ENCODE measurements around the gene MLPH.
A peak's percentile ranks its signal among the peaks of the same experiment; 100 is the strongest.
"Not testable (repeated sequence)": the region's sequence is repeated elsewhere in the genome, so short reads cannot be mapped to it uniquely, and the experiment has no call there.

The MLPH gene

DNA sequence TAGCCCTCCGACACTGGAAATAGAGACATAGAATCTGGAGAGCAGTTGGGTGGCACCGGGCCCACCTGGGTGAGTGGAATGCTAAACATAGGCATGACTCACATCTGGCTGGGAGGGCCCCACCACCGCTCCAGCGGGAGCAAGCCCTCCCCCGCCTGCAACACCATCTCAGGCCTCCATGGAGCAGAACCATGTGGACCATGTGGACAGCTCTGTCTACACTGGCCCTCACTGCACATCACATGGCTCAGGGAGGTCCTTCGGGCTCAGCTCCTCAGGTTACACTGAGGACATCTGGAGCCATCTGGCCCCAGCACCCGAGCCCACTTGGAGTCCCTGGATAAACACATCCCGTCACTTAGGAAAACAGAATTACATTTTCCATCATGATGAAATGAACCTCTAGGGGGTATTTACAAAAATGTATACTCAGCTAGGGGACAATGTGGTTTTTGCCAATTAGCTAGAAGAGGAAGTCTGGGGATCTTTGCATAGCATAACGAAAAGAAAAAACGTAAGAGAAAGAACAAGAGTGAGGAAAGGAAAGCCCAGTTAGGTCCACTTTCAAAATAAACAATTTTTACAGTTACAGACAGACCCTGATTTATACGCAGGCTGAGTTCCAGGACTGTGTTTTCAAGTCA, 30.7 kb upstream of the MLPH start:
- no peak for DNase-seq

DNA sequence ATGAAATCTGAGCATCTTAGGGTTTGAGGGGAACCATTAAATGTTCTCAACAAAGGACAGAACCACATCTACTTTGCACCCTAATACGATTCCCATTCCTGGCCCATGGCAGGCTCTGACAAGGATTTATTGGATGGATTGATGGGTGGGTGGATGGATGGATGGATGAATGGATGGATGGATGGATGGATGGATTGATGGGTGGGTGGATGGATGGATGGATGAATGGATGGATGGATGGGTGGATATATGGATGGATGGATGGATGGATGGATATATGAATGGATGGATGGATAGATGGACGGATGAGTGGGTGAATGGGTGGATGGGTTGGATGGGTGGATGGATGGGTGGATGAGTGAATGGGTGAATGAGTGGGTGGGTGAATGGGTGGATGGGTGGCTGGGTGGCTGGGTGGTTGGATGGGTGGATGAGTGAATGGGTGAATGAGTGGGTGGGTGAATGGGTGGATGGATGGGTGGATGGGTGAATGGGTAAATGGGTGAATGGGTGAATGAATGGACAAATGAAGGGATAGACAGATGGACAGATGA, 29.6 kb upstream of the MLPH start:
- DNase-seq: no peak

DNA sequence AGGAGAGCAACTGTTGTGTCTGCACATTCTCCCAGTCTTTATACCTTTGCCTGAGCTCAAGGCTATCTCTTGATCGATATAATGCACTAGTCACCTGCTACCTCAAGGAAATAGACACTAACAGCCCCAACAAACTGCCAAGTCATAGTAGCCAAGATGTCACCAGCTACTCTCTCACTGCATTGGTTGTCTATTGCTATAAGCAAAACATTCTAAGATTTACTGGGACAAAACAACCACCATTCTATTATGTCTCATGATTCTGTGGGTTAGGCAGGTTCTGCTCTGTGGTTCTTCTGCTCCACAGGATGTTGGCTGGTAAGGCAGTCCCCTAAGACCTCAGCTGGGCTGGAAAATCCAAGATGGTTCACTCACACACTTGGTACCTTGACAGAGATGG, 28.5 kb upstream of the MLPH start:
- DNase-seq: no peak

DNA sequence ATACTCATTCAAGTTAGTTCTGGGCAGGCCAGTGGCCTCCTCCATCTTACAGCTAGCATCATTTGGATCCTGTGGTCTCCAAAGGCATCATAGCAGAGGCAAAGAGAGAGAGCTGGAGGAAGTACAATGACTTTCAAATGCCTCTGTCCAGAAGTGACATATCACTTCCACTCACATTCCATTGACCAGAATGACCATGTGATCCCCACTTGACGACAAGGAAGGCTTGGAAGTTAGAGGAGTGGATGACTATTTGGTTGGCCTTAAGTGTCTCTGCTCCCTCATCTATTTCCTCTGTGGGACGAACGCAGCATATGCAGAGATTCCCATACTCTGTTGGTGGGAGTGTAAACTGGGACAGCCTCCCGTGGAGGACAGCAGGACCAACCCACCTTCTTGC, 27.8 kb upstream of the MLPH start:
- DNase-seq: no peak

DNA sequence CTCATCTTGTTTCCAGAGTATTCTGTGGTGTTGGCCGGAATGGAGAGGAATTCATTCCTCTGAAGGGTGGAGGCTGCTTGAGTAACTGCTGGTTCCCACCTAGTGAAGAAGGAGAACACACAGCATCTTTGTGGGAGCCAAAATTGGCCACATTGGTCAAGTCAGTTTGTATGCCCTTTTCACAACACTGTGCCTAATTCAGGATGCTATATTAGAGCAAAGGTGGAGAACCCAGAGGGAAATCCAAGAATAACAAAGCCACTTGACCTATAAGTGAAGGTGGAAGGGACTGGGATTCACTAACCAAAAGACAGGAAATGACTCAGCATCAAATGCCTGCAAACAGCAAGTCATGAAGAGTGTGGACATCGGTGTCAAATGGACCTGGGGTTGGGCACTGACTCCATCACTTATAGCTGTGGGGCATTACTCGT, 27.3 kb upstream of the MLPH start:
- DNase-seq: no peak

DNA sequence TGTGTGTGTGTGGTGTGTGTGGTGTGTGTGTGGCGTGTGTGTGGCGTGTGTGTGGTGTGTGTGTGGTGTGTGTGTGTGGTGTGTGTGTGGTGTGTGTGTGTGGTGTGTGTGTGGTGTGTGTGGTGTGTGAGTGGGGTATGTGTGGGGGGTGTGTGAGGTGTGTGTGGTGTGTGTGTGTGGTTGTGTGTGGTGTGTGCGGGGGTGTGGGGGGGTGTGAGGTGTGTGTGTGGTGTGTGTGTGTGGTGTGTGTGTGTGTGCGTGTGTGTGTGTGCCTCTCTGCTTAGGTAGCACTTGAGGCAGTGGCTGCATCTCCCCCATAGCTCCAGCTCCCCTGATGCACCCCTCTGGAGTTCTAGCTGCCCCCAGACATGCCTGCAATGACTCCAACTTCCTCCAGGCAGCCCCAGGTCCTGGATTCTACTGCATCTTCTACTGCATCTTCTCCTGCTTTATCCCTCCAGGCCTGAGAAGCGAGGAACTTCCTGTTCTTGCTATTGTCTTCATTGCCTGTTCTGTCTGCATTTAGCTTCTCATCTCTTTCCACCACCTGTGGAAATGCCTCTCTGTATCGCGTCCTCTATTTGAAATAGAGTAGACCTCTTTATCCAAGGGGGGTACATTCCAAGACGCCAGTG, 22.2 kb upstream of the MLPH start:
- no peak for DNase-seq

DNA sequence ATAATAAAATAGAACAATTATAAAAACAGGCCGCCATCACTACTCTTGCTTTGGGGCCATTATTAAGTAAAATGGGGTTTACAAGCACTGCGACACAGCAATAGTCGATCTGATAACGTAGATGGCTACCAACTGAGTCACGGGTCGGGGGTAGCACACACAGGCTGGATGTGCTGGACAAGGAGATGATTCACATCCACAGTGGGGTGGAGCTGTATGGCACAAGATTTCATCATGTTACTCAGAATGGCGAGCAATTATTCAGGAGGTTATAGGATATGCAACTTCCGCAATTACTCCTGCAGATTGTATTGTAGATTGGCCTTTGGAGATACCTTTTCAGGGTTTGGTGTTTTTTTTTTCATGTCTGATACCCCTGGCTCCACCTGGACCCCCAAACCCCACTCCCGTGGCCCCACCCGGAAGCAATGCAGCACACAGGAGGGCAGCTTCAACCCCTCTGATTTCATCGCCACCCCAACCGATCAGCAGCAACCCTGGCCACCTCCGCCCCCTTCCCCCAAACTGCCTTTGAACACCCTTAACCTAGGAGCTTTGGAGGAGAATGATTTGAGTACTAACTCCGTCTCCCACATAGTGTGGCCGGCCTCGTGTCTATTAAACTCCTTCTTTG, 21.4 kb upstream of the MLPH start:
- DNase-seq: no peak

DNA sequence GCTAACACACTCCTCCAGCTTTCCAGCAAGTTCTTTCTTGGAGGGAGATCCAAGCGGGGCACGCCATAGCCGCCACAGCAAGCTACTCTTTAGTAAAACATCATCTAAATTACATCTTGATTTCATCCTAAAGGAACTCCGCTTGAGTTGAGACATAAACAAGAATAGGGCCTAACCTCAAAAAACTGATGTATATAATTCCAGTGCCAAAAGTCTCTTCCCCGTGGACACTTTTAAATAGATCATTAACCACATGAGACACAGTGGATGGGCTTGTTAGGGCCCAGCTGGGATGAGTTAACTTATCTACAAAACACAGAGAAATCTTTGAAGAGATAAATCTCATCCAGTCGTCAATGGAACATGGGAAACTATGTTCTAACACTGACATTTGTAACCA, 20.8 kb upstream of the MLPH start:
- no peak for DNase-seq

DNA sequence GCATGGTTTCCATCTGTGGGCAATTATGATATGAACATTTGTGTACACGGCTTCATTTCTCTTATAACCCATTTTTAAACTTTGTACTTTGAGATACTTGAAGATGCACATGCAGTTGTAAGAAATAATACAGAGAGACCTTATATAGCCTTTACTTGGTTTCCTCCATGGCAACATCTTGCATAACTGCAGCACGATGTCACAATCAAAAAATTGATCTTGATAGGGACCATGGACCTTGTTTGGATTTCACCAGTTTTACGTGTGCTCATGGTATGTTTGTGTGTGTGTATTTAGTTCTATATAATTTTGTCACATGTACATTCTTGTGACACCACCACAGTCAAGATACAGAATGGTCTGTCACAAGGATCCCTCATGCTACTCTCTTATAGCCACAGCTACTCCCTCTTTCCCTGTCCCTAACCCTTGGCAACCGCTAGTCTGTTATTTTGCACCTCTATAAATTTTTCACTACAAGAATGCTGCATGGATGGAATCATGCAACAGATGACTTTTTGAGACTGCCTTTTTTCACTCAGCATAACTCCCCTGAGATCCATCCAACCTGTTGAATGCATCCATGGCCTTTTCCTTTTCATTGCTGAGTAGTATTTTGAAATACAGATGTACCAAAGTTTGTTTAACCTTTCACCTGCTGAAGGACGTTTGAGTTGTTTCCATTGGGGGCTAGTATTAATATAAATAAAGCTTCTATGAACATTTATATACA, 19.4 kb upstream of the MLPH start:
- no peak for DNase-seq

DNA sequence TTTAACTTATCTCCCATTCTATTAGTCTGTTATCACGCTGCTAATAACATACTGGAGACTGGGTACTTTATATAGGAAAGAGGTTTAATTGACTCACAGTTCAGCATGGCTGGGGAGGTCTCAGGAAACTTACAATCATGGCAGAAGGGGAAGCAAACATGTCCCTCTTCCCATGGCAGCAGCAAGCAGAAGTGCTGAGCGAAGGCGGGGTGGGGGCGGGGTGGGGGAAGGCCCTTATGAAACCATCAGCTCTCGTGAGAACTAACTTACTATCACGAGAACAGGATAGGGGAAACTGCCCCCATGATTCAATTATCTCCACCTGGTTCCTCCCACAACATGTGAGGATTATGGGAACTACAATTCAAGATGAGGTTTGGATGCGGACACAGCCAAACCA, 17.6 kb upstream of the MLPH start:
- DNase-seq: not testable (repeated sequence)

DNA sequence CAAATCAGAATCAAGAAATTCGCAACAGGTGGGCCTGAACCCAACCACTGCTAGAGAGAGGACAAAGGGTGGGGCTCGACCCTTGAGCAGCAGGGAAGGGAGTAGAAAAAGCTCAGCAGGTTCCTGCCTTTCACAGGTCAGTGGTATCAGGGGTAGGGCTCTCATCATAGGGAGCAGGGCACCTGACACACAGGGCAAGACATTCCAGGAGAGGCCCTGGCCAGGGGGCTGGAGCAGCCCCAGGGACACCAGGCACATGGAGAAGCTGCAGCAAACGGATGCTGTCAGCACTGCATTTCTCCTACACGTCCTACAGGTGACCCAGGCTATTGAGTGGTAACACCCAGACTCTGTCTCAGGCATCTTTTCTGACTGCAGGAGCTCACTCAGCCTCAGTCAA, 17.2 kb upstream of the MLPH start:
- DNase-seq: no peak

DNA sequence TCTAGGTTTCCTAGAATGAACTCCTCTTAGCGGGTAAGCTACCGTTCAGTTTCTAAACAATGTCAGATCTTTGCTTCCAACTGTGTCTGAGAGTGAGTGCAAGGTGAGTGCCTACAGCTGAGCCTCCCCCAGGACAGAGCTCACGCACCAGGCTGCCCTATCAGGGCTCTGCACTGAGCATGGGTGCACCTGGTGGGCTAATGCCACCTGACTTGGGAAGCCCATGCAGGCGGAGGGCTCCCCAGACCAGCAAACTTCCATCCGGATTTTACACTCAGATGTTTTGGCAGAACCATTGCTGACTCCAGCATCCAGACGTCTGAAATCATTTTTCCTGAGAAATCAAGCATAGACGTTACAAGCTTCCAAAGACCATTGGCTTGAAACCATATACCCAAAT, 16.1 kb upstream of the MLPH start:
- no peak for DNase-seq

DNA sequence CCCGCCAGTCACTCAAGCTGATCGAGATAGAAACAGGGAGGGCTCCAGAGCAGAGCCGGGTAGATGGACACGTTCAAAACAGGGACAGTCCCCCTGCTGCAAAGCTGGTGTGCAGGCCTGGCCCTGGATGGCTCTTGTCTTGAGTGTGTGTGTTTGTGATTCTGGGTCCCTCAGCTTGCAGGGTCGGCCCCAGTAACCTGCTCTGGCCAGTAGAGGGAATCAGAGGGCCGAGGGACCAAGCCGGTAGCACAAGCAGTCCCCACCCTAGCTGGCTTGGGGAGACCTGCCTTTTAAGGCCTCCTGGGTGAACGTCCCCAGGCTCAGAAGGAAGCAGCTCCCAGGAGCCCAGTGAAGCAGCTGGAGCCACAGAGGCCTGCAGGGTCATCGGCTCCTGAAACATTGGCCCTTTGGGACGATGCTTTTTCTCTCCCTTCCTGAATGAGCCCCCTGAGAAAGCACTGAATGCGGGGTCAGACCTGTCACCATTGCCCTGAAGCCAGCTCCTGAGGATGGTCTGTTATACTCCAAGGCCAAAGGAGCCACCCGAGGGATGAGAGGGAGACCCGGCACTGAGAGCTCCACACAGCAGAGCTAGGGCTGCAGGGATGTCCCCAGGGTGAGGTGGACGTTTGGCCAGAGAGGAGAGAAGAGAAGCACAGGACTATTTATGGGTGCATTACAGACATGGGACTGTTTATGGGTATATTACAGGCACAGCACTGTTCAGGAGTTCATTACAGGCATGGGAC, 15.4 kb upstream of the MLPH start:
- DNase-seq: peak in 4 of 58 donors; percentile 7 to 15 (median 10)

DNA sequence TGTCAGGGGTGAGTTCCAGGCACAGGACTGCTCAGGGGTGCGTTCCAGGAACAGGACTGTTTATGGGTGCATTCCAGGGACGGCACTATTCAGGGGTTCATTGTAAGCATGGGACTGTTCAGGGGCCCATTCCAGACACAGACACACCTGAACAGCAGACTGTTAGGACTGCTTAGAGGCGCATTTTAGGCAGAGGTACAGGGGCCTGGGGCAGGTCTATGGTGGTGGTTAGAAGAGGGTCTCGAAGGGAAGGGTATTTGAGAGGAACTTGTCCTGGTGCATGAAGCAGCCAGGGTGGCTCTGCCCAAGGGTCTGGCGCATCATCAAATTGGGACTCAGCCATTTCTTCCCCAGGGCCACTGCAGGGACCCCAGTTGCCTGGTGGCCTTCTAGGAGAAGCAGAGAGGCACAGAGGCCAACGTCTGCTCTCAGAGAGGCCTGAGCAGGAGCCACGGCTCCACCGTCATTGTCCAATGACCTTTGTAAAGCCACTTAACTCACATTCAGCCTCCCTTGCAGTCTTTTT, 14.8 kb upstream of the MLPH start:
- no peak for DNase-seq

DNA sequence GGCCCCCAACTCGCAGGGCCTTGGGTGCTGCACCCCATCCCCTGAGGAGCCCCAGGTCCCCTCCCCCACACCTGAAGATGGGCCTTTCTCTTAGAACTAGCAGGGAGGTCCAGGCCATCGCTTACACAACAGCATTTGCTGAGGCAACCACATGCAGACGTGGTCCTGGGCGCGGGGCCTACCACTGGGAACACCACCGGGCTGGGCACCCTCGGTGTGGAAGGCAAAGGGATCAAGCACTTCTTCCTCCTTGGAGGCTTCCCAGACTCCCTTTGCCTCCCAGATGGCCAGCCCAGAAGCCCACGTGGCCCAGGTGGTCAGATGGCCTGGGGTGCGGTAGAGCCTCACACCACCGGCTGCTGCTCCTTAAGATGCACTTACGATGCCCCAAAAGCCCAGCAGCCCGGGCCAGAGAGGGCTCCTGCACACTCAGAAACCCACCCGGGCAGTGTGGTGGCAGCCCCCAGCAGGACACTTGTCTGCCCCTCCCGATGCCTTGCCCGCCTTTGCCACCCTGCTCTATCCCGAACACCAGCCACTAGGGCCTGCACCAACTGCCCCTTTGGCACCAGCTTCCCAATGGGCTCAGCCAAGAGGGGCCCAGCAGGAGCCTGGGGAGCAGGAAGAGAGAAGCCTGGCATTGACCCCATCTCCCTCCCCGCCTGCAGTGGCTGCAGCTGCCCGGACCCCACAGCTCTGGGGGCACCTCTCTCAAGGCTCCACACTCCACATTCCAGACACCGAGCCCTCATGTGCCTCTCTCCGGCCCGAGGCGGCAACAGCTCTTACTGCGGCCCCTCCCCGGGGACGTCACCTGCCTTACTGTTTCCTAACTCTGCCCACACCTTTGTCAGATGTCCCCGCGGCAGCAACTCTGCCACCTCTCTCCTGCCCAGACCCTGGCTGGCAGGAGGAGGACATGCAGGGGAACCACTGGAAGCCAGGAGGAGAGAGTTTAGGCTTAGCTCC, 13.9 kb upstream of the MLPH start:
- DNase-seq: no peak

DNA sequence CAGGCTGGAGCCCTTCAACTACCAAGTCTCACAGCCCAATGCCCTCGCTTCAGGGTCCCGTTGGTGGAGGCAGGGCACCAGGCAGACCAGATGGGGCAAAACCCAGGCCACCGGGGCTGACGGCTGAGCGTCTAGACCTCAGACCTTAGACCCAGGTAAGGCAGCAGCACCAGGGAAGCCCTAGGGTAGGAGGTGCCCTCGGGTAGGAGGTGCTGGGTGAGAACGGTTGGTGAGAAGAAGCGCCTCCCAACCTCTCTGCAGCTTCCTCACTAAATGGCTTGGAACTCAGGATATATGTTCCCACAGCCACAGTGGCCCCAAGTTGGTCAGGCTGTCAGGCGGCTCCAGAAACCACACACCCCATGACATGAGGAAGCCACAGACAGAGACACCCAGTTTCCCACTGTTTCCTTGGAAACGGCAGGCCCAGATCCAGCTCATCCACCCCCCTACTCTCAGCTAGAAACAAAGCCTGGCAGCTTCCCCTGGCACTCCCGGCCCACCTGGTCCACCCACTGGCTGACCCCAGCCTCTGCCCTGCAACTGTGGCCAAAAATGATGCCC, 13.1 kb upstream of the MLPH start:
- peak in 27 of 58 donors; percentile 9 to 67 (median 24) for DNase-seq

DNA sequence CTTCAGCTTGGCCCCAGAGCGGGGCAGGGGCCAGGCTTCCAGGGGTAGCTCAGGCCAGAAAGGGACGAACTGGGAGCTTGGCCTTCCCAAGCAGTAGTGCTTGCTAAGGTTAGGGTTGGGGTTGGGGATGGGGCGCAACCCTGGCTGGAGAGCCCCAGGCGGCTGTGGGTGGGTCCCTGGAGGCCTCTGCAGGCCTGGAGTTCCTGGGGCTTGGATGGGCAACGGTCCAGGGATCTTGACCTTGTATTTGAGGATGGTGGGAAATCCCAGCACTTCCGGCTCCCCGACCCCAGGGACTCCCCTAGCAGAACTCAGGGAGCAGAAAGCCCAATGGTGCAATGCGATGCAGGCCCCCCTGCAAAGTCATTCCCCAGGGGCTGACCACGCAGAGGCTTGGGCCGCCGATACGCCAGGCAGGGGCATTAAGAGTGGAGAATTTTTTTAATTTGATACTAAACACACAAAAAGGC, 12.6 kb upstream of the MLPH start:
- peak in 2 of 58 donors; percentile 18 to 33 for DNase-seq

DNA sequence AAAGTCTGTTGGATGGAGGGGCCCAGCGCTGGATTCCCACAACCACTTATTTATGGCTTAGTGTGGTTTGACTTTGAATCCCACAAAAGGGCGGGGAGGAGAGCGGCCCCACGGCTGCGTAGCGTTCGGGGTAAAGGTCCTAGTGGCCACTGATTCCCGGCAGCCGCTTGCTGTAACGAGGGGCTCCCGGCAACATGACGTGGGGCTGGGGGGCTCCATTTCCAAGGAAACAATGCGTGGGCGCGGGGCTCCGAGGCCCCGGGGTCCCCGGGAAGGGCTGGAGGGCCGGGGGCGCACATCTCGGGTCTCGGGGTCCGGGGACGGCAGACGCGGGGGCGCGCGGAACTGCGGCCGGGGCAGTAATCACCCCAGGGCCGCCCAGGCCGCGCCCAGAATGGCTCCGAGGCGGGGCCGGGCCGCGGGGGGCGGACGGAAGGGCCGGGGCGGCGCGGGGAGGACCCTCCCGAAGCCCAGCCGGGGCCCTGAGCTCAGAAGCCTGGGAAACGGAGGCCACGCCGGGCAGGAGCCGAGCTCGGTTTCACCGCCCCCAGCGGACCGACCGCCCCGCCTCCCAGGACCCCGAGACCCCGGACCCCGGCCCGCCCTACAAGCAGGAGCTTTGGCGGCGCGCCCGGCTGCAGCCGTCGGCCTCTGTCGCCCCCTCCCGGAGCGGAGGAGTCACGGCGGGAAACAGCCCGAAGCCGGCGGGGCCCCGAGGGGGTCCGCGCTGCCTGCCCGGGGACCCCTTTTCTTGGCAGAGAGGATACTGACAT, 11.9 kb upstream of the MLPH start:
- DNase-seq: peak in 55 of 58 donors; percentile 13 to 84 (median 58)
